ENCODE measurements around the gene C12orf43.
"Not testable (repeated sequence)": the region's sequence is repeated elsewhere in the genome, so short reads cannot be mapped to it uniquely, and the experiment has no call there.

C12orf43 gene, protein sequence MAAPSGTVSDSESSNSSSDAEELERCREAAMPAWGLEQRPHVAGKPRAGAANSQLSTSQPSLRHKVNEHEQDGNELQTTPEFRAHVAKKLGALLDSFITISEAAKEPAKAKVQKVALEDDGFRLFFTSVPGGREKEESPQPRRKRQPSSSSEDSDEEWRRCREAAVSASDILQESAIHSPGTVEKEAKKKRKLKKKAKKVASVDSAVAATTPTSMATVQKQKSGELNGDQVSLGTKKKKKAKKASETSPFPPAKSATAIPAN

DNA sequence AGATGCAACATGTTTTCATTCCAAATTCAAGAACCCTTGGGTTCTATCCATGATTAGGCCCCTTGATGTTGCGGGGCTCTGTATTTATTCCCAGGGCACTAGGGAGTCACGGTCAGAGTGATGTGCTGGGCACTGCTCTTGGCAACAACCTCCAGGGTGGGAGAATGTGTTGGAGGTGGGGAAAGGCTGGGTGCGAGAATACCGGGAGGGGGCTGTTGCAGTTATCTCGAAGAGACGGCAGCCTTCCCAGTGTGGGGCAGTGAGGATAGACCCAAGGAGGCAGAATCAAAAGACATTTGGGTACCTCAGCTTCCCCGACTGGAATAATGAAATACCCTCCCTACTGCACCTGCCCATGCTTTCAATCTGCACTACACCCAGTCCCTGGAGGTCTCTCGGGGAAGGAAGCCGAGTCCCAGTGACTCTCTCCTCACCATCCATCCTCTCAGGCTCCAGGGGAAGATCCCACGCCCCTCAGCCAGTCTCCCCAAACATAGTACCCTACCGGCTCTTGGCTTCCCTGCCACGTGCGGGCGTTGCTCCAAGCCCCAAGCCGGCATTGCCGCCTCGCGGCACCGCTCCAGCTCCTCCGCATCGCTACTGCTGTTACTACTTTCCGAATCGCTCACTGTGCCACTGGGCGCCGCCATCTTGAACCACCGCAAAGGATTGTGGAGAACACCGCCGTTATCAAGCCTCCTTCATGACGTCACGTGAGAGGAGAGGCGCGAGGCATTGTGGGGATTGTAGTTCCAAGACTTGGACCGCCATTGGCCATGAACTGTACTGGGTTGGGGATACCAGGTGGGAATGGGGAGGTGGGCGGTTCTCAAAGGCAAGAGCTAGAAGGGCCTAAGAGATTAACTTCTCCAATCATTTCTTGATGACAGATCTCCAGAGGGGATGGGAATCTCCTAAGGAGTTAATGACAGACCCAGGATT lies at the start of gene C12orf43:
Gene C12orf43, minus strand, starts transcription at position 663 of the 942 bp plus-strand sequence. Its CDS starts 13 bp downstream, at position 650.
- peak; percentile 84 for DNase-seq (ENCODE audit: low read depth)

DNA sequence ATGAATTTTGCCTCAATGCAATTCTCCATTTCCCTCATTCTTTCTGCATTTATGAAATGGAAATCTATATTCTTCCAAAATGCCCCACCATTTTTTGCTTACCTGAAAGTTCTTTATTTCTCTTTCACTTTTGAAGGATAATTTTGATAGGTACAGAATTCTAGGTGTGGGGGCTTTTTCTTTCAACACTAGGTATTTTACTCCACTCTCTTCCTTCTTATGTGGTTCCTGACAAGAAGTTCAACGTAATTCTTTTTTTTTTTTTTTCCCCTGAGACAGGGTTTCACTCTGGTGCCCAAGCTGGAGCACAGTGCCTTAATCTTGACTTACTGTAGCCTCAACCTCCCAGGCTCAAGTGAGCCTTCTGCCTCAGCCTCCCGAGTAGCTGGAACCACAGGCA lies 49.1 kb upstream of the C12orf43 start:
- DNase-seq (ENCODE audit: low read depth): no peak

DNA sequence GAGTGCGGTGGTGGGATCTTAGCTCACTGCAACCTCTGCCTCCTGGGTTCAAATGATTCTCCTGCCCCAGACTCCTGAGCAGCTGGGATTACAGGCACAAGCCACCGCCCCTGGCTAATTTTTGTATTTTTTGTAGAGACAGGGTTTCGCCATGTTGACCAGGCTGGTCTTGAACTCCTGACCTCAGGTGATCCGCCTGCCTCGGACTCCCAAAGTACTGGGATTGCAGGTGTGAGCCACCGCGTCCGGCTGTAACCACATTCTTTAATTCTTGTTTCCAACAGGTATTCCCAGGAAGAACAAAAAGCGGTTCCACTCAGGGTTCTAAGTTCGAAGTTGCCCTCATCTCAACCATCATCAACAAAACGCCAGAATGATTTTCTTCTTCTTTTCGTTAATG lies 48.3 kb upstream of the C12orf43 start:
- not testable (repeated sequence) for DNase-seq (ENCODE audit: low read depth)

DNA sequence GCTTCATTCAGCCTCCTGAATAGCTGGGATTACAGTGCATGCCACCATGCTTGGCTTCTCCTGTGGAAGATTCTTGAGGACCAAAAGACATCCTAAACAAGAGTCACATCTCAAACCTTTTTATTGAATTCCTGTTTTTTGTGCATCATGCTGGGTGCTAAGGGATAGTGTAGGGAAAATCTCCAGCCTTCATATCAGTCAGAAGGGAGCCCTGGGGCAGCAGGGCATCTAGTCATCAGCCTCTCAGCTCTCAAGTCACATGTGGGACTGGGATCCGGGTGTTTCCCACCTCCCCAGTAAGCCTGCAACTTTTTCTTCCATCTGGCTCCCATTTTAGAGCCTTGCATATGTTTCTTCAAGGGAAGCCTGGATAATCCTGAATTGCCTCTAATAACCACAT lies 47.8 kb upstream of the C12orf43 start:
- DNase-seq (ENCODE audit: low read depth): no peak

DNA sequence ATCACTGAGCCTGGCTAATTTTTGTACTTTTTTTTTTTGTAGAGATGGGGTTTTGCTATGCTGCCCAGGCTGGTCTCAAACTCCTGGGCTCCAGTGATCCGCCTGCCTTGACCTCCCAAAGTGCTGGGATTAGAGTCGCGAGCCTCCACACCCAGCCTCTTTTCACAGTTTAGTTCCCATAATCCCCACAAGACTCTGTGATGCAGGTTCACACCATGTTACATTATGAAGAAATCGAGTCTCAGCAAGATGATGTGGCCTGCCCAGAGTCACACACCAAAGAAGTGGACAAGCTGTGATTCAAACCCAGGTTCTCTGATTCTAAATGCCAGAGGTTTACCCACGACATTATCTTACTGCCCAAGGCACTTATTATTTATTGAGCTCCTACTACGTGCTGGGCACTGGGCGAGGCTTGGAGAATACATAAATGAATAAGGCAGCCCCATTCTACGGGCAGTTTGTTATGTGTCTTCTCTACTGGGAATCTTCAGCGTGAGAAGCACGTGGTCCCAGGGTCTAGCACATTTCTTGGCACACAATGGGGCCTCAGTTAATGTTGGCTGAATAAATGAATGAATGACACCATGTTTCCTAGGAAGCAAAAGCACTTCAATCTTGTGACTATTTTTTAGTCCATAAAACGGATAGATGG lies 46.2 kb upstream of the C12orf43 start:
- DNase-seq (ENCODE audit: low read depth): no peak

DNA sequence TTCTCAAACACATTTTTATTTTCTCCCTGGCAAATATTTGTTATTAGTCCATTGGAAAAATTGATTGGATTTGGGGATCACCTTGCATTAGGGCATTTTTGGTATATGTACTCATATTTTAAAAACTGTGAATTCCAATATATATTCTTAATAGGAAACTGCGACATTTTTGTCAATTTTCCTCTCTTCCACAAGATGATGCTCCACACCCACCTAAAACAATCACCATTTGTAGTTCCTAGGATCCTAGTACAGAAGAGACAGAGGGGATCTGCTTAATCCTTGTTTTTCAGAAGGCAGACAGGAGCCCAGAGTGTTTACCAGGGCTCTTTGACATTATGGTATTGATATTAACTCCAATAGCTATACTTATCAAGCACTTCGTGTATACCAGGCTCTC lies 45.5 kb upstream of the C12orf43 start:
- DNase-seq (ENCODE audit: low read depth): no peak

DNA sequence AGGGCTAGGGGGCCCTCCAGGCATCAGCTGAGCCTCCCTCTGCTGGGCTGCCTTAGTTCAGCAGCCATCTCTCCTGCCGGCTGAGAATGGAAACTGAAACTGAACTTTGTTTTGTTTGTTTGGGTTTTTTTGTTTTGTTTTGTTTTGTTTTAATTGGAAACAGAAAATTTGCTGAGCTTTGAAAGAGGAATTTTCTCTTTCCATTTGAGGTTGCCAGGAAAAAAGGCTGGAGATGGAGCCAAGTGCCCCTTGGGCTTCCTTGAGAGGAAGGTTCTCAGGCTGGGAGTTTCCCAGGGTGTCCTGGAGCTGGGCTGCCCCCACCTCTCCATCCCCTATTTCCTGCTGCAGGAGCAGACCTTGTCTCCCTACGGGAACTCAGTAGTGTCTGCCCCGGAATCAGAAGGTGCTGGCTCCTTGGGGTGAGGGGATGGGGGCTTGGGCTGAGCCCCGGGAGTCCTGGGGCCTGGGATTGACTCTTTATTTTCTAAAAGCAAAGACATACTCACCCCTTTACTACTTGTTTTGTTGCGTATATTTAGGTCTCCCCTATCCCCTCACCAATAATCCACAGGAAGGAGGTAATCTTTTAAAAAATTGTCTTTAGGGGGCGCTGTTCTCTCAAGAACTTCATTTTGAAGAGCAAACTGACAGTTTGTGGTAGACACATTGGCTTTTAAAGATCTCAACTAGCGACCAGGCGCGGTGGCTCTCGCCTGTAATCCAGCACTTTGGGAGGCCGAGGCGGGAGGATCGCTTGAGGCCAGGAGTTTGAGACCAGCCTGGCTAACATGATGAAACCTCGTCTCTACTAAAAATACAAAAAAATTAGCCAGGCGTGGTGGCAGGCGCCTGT lies 44.1 kb upstream of the C12orf43 start:
- DNase-seq (ENCODE audit: low read depth): peak; percentile 27

DNA sequence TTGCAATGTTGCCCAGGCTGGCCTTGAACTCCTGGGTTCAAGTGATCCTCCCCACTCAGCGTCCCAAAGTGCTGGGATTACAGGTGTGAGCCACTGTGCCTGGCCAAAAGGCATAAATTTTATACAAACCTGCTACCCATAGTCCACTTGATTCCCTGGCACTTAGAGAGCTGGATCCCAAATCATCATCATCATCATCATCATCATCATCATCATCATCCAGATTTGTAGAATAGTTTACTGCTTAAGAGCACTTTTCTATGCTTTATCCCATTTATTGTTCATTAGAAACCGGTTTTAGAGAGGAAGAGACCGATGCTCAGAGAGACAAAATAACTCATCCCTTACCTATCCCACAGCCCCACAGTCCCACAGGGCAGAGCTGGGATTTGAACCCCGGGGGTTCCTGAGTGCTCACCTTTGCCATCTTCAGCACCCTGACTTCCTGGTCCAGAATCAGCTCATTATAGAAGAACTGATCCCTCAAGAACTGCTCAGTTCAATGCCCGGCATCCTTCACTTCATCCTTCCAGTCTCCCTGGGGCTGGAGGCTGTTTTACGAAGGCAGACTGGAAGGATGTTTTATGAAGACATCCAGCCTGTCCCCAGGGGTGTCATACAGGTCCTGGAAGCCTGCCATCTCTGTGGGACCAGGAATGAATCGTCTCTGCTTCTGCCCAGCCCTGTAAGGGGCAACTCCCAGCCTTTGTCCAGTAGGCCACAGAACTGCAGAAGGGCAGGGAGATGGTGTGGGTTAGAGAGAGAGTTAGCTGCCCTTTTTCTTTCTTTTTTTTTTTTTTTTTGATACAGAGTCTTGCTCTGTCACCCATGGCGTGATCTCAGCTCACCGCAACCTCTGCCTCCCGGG lies 43.0 kb upstream of the C12orf43 start:
- DNase-seq (ENCODE audit: low read depth): no peak

DNA sequence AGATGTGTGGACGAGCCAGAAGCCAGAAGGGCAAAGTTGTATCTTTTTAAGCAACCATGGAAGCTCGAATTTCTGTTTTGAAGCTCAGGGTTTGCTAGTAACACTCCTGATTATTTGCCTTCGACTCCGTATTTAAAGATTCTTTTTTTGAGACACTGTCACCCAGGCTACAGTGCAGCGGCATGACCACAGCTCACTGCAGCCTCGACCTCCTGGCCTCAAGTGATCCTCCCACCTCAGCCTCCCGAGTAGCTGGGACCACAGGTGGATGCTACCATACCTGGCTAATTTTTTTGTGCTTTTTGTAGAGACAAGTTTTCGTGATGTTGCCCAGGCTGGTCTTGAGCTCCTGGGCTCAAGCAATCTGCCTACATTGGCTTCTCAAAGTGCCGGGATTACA lies 41.5 kb upstream of the C12orf43 start:
- DNase-seq (ENCODE audit: low read depth): no peak

DNA sequence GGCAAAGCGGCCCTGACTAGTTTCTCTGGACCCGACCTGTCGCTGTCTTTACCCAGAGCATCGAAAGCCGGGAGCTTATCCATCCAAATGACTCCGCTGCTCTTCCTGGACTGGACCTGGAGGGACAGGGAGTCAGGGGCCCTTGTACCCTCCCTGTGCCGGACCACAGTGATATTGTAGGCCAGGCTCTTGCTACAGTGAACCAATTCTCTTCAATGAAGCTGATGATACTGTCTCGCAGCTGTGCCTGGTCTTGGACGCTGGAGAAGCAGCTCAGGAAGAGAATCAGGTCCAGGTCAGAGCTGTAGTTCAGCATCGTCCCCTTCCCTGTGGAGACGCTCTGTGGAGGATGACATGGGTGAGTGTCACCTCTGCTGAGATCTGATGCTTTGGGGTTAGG lies 37.4 kb upstream of the C12orf43 start:
- DNase-seq (ENCODE audit: low read depth): no peak

DNA sequence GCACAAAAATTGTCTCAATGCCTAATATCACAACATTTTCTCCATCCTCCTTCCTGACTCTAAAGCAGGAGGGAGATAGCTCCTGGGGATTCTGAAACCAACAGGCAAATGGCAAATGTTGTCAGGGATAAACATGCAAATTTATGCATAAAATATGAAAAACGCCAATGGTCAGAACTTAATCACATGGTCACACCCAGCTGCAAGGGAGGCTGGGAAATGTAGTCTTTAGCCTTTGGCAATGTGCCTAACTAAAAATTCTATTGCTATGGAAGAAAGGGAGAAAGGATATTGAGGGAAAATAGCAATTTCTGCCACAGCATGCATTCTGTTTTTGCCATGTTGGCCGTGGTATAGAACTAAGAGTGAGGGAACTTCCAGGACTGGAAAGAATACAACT lies 34.4 kb upstream of the C12orf43 start:
- DNase-seq (ENCODE audit: low read depth): no peak

DNA sequence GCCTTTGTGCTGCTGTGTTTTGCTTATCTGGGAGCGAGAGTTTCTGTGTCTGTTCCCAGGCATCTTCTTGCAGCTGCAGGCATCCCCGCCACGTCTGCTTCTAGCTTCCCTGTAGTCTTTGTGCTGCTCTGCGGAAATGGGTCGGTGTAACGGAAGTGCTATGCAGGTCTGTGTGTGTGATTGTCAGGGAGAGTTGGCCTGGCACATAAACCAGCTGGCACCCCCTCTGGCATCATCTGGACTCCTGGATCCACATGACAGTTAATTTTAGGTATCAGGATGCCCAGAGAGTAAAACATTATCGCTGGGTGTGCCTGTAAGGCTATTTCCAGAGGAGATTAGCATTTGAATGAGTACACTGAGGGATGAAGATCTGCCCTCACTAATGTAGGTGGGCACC lies 32.2 kb upstream of the C12orf43 start:
- no peak for DNase-seq (ENCODE audit: low read depth)

DNA sequence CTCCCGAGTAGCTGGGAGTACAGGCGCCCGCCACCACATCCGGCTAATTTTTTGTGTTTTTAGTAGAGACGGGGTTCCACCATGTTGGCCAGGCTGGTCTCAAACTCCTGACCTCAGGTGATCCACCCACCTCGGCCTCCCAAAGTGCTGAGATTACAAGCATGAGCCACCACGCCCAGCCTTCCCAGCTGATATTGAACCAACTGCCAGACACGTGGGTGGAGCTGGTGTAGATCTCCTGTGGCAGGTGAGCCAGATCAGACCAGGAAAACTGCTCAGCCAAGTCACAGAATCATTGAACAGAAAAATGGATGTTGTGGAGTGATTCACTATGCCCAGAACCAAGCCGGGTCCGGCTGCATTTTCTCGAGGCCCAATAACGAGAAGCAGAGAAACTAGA lies 31.1 kb upstream of the C12orf43 start:
- not testable (repeated sequence) for DNase-seq (ENCODE audit: low read depth)

DNA sequence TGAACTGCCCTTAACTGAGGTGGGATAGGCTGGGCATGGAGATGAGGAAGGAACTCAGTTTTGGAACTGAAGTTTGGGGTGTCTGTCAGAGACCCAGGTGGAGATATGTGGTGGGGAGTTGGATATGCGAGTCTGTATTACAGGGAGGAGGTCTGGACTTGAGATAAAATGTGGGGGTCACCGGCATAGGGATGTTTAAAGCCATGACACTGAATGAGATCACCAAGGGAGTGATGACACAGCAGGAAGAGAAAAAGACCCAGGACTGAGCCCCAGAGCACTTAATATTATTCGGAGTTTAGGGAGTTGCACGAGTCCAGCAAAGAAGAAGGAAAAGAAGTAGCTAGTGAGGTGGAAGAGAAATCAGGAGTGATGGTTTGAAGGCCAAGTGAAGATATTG lies 26.8 kb upstream of the C12orf43 start:
- no peak for DNase-seq (ENCODE audit: low read depth)

DNA sequence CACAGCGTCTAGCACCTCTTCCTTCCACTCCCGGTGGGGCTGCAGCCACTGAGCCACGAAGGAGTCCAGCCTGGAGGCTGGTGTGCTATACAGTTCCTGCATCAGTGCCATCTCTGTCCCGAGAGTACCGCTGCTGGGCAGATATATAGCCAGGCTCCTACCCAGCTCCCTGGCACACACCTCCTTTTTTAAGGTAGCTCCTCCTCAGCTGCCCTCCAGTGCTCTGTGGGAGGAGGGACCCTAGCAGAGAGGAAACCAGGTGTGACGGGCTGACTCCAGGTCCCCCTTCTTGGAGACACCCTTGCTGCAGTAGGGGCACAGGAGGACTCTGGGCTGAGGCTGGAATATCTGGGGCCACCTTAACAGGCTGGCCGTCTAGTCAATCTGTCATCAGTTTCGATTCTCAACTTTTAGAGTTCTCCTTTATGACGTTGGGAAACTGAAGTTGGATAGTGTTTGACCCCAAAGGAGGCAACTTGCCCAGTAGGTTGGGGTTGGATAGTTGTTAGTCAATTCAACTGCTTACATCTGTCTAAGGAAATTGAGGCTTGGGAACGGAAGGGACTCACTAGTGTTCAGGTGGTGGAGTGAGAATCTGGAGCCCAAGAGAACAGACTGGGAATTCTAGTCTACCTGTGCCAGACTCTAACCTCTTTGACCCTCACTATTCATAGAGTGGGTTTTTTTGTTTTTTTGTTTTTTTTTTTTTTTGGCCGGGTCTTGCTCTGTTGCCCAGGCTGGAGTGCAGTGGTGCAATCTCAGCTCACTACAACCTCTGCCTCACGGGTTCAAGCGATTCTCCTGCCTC lies 22.8 kb upstream of the C12orf43 start, which contains the start of gene OASL:
Gene OASL, minus strand, starts transcription at position 386 of the 808 bp plus-strand sequence. Its CDS starts 275 bp downstream, at position 111.
- DNase-seq (ENCODE audit: low read depth): peak; percentile 30

DNA sequence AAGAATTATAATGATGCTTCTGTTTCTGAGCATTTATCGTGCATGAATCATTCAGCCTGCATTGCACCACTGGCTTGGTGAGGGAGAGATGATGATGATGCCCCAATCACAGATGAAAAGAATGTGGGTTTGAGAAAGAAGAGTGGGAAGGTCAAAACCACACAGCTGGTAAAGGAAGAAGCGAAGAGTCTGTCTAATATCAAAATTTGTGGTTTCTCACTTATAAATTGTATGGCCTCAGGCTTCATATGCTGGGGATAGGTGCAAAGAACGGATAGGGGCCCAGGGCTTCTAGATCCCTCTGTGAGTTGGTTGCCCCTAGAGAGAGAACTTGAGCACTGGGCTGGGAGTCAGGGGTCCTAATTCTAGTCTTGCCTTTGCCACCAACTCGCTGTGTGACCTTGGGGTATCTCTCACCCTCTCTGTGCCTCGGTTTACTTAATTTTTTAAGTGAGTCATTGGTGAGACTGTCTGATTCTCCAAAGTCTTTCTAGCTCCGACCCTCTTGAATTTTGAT lies 20.6 kb upstream of the C12orf43 start:
- DNase-seq (ENCODE audit: low read depth): peak; percentile 31

DNA sequence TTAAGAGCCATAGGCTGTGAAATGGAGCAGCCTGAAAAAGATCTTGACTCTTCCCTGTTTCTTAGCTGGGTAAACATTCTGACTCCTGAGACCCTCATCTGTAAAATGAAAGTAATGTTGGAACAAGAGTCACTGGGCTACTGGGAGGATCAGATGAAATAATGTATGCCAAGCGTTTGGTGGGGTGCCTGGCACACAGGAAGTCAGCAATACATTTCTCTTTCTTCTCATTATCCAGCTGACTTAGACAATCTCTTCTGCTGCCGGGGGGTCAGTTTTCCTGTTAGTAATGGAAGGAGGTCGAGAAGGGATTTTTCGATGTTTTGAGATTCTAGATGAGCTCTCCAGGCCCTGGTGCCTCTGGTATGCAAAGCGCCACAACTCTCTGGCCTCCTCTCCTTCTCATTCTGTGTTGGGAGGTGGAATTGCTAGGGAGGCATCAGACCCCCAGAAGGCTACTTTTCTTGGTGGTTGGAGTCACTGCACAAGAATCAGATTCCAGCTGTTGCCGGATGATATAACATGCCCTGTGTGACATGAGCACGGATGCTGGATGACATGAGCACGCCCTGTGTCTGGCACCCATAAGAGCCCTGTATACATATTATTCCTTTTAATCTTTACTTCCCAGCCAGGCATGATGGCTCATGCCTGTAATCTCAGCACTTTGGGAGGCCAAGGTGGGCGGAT lies 18.5 kb upstream of the C12orf43 start:
- no peak for DNase-seq (ENCODE audit: low read depth)

DNA sequence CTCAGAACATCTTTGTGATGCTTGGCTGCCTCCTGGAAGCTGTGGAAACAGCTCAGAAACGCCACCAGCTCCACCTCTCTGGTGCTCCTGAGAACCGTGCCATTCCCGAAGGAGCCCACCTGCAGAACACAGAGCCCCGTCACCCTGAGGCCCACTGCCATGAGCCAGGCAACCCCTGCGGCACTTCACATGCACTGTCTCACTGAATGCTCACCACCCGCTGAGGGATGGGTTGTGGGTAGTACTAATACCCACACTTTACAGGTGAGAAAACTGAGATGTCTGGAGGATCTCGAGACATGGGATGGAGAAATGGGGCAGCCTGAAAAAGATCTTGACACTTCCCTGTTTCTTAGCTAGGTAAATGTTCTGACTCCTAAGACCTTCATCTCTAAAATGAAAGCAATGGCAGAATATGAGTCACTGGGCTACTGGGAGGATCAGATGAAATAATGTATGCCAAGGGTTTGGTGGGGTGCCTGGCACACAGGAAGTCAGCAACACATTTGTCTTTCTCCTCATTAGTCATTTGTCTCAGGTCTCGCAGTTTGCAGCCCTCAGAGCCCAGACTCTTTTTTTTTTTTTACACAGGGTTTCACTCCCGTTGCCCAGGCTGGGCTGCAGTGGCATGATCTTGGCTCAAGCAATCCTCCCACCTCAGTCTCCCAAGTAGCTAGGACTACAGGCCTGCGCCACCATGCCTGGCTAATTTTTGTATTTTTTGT lies 17.5 kb upstream of the C12orf43 start:
- DNase-seq (ENCODE audit: low read depth): peak; percentile 30

Data from activated T-cell treated with anti-CD3 and anti-CD28 coated beads for 48 hours (primary cell).